HG02571 (cell line): Measurements from ENCODE around the gene ACMSD.
"Not testable (repeated sequence)": the region's sequence is repeated elsewhere in the genome, so short reads cannot be mapped to it uniquely, and the experiment has no call there.

Experiments
- ATAC-seq: cut with Tn5 transposase; IDR thresholded peaks from one replicate; pipeline ENCODE4 v1.9.1; 2021; ENCODE audit warnings: mild to moderate bottlenecking, moderate library complexity; ENCODE audit not compliant: unreplicated experiment

Gene ACMSD

GRCh38 chr2:134905168-134905567 is 66.8 kb downstream of the ACMSD start:
- no peak for ATAC-seq

- no peak for ATAC-seq
Measured at GRCh38 chr2:134906726-134907125, 68.3 kb downstream of the ACMSD start.

DNA sequence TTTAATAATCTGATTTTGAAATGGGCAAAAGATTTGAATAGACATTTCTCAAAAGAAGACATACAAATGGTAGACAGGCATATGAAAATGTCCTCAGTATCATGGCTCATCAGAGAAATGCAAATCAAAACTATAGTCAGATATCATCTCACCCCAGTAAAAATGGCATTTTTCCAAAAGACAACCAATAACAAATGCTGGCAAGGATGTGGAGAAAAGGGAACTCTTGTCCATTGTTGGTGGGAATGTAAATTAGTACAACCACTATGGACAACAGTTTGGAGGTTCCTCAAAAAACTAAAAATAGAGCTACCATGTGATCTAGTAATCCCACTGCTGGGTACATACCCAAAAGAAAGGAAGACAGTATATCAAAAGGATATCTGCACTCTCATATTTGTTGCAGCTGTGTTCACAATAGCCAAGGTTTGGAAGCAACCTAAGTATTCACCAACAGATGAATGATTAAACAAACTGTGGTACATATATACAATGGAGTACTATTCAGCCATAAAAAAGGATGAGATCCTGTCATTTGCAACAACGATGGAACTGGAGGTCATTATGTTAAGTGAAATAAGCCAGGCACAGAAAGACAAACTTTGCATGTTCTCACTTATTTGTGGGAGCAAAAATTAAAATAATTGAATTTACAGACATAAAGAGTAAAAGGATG is 69.2 kb downstream of the ACMSD start:
- not testable (repeated sequence) for ATAC-seq

DNA sequence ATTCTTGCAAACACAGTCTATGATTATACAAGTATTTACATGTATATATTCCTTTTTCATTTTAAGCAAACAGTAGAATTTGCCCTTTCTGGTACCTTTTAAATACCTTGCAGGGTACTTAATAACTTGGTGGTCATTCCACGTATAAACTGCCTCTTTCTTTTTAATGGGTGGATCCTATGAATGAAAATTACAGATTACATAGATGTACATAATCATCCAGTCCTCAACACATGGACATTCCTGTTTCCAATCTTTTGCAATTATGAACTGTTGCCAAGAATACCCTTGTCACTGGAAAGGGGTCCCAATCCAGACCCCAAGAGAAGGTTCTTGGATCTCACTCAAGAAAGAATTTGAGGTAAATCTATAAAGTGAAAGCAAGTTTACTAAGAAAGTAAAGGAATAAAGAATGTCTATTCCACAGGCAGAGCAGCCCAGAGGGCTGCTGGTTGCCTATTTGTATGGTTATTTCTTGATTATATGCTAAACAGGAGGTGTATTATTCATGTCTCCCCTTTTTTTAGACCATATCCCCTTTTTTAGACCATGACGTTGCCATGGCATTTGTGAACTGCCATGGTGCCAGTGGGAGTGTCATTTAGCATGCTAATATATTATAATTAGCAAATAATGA is 72.5 kb downstream of the ACMSD start:
- ATAC-seq: no peak

- ATAC-seq: no peak
Measured at GRCh38 chr2:134911400-134911785, 73.0 kb downstream of the ACMSD start.

DNA sequence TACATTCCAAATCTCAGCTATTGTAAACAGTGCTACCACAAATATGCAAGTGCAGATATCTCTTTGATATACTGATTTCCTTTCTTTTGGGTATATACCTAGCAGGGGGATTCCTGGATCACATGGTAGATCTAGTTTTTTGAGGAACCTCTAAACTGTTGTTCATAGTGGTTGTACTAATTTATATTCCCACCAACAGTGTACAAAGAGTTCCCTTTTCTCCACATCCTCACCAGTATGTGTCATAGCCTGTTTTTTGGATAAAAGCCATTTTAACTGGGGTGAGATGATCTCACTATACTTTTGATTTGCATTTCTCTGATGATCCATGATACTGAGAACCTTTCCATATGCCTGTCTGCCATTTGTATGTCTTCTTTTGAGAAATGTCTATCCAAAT is 73.9 kb downstream of the ACMSD start:
- ATAC-seq: no peak

GRCh38 chr2:134917360-134917865 is 79.0 kb downstream of the ACMSD start:
- ATAC-seq: no peak

DNA sequence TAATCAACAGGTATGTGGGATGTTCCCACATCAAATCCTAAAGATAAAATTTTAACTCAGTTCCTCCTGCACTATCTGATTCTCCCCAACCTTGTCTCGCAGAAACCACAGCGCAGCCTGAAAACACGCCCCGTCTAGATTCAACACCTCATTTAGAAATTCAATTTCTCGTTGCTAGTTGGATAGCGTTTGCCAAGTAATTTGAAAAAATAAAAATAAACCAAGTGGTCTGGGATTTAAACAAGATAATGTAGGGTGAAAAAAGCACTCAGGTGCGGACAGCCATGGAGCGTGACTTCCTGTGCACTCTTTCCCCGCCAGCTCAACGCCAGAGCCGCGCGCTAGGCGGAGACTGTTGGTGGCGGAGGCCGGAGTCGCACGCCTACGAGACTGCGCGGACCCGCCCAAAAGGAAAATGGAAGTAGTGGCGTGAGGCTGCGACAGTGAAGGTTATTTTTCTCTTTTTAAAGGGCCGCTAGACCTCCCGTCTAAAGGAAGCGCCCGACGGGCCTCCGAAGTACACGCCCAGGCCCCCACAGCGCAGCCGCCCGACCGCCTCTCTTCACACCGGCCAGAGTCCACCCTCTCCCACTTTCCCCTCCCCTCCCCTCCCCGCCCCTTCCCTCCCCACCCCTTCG is 79.6 kb downstream of the ACMSD start:
- ATAC-seq: peak; percentile 75

GRCh38 chr2:134918526-134919340 is 80.3 kb downstream of the ACMSD start, which contains the start of gene CCNT2:
Gene CCNT2 (plus strand): TSS chr2:134918822. CDS start chr2:134918855, 33 bp downstream.
- ATAC-seq: peak; percentile 81

DNA sequence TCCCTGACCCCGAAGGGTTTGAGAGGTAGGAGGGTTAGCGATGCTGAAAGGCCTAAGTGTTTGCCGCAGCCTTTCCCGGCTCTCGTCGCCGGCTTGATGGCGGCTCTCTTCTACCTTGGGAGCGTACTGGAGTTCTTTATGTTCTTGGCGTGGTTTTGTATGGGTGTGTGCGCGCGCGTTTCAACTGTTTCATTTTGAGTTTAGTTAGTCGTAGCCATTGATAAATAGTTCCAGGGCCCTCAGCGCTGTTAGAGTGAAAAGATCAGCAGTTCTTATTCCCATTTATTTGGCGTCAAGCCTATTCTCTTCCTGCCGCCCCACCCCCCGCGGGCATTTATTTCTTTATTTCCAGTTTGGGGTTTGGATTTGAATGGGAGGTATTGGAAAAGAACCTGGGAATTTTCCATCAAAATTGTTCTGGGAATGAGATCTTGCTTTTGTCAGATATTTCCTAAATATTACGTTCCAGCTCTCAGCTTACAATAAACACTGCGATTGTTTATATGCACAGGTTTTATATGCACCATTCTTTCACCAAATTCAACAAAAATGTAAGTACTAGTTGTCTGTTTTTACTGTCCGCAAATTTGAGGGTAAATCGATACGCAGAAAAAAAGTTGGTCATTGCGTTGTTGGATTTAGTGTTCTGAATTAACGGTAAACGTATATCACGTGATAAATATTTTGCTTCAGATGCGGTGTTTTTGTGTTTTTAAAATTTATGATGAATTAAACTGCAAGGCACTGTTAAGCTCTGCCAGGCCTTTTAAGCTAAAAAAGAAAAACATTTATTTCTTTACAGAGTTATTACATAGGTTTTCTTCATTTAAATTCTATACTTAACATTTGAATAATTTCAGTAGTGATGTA is 81.2 kb downstream of the ACMSD start:
- no peak for ATAC-seq

- ATAC-seq: no peak
Measured at GRCh38 chr2:134924912-134925311, 86.5 kb downstream of the ACMSD start.

GRCh38 chr2:134926231-134926931 is 88.0 kb downstream of the ACMSD start:
- no peak for ATAC-seq

DNA sequence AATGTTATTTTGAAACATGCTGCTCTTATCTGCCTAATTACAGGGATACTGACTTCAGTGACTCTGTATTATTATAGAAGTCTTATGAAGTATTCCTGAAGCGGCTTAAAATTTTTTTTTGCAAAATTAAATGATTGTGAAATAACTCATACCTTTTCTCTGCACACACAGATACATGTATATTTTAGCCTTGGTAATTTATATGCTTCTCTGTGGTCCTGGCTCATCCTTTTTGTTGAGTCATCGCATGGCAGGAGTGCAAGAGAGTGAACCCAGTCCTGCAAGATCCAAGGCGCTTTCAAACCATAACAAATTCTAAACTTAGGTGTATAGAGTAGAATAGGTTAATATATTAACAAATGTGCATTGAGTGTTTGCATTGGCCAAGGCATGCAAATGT is 88.8 kb downstream of the ACMSD start:
- ATAC-seq: no peak

DNA sequence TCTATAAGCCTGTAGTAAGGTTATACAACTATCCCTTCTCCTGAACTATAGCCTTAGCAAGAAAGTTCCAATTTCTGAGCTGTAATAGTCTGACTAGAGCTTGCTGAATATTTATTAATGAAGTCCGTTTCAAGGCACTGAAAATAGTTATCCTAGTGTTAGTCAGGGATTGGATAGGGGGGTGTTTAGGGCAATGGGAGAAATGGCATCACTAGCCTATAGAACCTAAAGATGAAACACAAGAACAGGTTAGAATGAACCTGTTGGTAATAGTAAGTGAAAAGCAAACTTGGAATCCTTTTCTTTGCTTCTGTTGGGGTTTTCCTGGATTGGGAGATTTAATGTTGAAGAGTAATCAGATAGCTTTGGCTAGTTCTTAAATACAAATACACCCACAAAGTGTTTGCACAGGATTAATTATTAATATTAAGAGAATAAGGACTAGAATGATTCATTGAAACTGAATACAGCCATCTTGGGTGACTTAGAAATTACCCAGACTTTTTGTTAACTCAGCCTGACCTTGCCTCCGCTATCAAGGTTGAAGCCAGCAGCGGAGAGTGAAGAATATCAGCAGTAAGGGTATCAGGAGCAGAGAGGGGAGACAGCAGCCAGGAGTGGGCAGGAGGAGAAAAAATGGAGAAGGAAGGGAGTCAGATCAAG is 94.6 kb downstream of the ACMSD start:
- ATAC-seq: no peak

- ATAC-seq: no peak
Measured at GRCh38 chr2:134933732-134934131, 95.3 kb downstream of the ACMSD start.

DNA sequence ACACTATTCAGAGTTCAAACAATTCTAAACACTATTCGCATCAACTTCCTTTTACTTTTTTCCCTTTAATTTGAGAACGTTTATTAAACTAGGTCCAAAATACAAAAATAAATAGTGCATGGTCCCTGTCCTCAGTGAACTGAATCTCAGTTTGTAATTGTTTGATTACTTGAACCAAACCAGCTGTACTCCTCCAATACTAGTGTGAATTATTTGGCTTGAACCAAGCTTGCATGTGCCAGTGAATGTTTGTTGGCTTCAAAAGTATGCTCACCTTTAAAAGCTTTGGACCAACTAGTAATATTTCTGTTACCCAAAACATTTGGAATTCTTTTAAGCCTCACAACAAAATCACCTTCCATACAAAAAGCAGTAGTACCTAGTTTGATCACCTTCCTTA is 95.7 kb downstream of the ACMSD start:
- no peak for ATAC-seq

DNA sequence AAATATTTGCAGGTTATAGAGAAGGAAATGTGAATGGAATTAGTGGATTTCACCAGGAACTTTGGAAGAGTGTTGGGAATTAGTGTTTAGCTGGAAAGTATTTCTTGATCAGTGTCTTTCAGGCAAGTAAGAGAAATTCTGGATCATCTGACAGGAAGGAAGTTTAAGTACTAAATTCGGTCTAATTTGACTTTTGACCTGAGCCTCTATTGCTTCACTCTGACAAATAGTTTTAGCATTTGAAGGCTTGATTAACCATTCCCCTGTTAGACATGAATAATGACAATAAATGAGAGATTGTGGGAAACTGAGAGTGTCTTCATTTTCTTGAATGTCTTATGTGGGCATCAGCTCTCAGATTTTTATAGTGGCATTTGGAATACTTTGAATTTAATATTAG is 96.2 kb downstream of the ACMSD start:
- no peak for ATAC-seq

DNA sequence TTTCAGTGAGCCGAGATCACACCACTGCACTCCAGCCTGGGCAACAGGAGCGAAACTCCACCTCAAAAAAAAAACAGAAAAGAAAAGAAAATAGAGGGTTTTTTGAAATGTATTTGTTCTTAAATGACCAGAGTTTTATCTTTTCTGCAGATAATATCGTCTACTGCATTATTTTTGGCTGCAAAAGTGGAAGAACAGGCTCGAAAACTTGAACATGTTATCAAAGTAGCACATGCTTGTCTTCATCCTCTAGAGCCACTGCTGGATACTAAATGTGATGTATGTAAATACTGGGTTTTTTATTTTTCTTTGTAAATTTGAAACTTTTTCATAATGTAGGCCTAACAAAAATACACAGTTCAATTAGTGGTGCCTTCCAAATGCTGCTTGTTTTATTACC is 98.3 kb downstream of the ACMSD start:
- no peak for ATAC-seq

DNA sequence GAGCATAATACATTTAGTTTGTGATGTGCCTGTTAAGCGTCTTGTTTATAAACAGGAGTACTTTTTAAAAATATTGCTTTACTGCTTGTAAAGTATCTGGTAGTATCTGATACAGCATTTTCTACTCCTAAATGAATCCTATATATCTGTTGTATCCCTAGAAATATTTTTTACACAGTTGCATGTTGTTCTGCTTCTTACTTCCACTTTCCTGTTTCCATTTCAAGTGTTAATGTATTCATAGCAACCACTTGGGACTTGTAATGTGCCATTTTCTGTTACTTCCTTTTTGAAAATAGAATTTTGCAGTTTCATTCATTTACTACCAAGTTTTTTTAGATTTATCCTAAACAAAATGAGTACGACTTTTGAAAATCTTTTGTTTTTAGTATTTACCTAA is 105.1 kb downstream of the ACMSD start:
- ATAC-seq: peak; percentile 79
